Measurements from ENCODE around the gene NME4.
"Not testable (repeated sequence)": the region's sequence is repeated elsewhere in the genome, so short reads cannot be mapped to it uniquely, and the experiment has no call there.

The NME4 gene

GRCh38 chr16:407253-407652 lies 10.3 kb downstream of the NME4 start:
- in situ Hi-C loops (cut with HindIII; ENCODE audit: low pct_ligation_motif_present, low sequenced_read_pairs), result no loop called here
- Histone ChIP-seq H3K36me3 (replicated peaks) (peaks cover 2% of the 10 kb centered on the region), H3K4me3 (ENCODE audit: low read depth, low read length) (no peak overlapping the region), H3K27me3 (replicated peaks) (no peaks in the 10 kb centered on the region), H3K27ac (no peak overlapping the region)
- no peak for DNase-seq
- no peak for TF ChIP-seq CTCF (IDR thresholded peaks at IDR 0.05; ENCODE audit: low read depth, low read length, missing control alignments)

- Histone ChIP-seq H3K4me3 (ENCODE audit: low read depth, low read length) (no peak overlapping the region), H3K36me3 (replicated peaks) (peaks cover 2% of the 10 kb centered on the region), H3K27ac (no peak overlapping the region), H3K27me3 (replicated peaks) (no peaks in the 10 kb centered on the region)
- in situ Hi-C loops (cut with HindIII; ENCODE audit: low pct_ligation_motif_present, low sequenced_read_pairs), result no loop called here
- no peak for TF ChIP-seq CTCF (IDR thresholded peaks at IDR 0.05; ENCODE audit: low read depth, low read length, missing control alignments)
- no peak for DNase-seq
Measured at GRCh38 chr16:410516-411178, 13.6 kb downstream of the NME4 start.

- Histone ChIP-seq H3K27ac (no peak overlapping the region), H3K36me3 (replicated peaks) (peaks cover 2% of the 10 kb centered on the region), H3K27me3 (replicated peaks) (no peaks in the 10 kb centered on the region), H3K4me3 (ENCODE audit: low read depth, low read length) (no peak overlapping the region)
- no peak for DNase-seq
- TF ChIP-seq CTCF (IDR thresholded peaks at IDR 0.05; ENCODE audit: low read depth, low read length, missing control alignments), result no peak
- in situ Hi-C loops (cut with HindIII; ENCODE audit: low pct_ligation_motif_present, low sequenced_read_pairs), result no loop called here
Measured at GRCh38 chr16:411576-412265, 14.7 kb downstream of the NME4 start.

GRCh38 chr16:414395-415169 lies 17.6 kb downstream of the NME4 start:
- Histone ChIP-seq H3K27me3 (replicated peaks) (no peaks in the 10 kb centered on the region), H3K4me3 (ENCODE audit: low read depth, low read length) (no peak overlapping the region), H3K27ac (no peak overlapping the region), H3K36me3 (replicated peaks) (peaks cover 2% of the 10 kb centered on the region)
- TF ChIP-seq CTCF (IDR thresholded peaks at IDR 0.05; ENCODE audit: low read depth, low read length, missing control alignments), result no peak
- in situ Hi-C loops (cut with HindIII; ENCODE audit: low pct_ligation_motif_present, low sequenced_read_pairs), result no loop called here
- DNase-seq, result no peak

- H3K4me3 ChIP-seq (ENCODE audit: low read depth, low read length); H3K27ac ChIP-seq; H3K36me3 ChIP-seq (replicated peaks); DNase-seq; in situ Hi-C loops (cut with HindIII; ENCODE audit: low pct_ligation_motif_present, low sequenced_read_pairs); H3K27me3 ChIP-seq (replicated peaks): not testable (repeated sequence)
Measured at GRCh38 chr16:415170-415498, 18.1 kb downstream of the NME4 start.

GRCh38 chr16:422179-422578 lies 25.2 kb downstream of the NME4 start:
- H3K36me3 ChIP-seq (replicated peaks); H3K27ac ChIP-seq; DNase-seq; H3K27me3 ChIP-seq (replicated peaks); in situ Hi-C loops (cut with HindIII; ENCODE audit: low pct_ligation_motif_present, low sequenced_read_pairs); H3K4me3 ChIP-seq (ENCODE audit: low read depth, low read length): not testable (repeated sequence)

All from brain microvascular endothelial cell (primary cell).